Measurements from ENCODE around the gene KCNK1.

GRCh38 chr1:233587958-233588799 lies 25.7 kb upstream of the KCNK1 start:
- TF ChIP-seq, protein P1, sequence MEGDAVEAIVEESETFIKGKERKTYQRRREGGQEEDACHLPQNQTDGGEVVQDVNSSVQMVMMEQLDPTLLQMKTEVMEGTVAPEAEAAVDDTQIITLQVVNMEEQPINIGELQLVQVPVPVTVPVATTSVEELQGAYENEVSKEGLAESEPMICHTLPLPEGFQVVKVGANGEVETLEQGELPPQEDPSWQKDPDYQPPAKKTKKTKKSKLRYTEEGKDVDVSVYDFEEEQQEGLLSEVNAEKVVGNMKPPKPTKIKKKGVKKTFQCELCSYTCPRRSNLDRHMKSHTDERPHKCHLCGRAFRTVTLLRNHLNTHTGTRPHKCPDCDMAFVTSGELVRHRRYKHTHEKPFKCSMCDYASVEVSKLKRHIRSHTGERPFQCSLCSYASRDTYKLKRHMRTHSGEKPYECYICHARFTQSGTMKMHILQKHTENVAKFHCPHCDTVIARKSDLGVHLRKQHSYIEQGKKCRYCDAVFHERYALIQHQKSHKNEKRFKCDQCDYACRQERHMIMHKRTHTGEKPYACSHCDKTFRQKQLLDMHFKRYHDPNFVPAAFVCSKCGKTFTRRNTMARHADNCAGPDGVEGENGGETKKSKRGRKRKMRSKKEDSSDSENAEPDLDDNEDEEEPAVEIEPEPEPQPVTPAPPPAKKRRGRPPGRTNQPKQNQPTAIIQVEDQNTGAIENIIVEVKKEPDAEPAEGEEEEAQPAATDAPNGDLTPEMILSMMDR (conservative IDR thresholded peaks at IDR 0.05 in 1 of 2, IDR thresholded peaks at IDR 0.05 in 1 of 2; ENCODE audit: low read depth in 1 of 2, low read length in 2 of 2): no peak
- no peak for TF ChIP-seq EZH2 (IDR thresholded peaks at IDR 0.05; ENCODE audit: low read length, missing control alignments)

Measured in fibroblast of lung (primary cell).